ENCODE results near the gene PIK3C3. TPM values are rescaled to one million over a fixed set of nuclear protein-coding genes. Genes with fewer than 3 reads are reported as not detected.

The PIK3C3 gene
- total RNA-seq, 4 donors from 2014 or later = 24.3 to 39.1 (median 28.8) TPM

GRCh38 chr18:42033137-42033810 is 78.2 kb downstream of the PIK3C3 start:
- whole genome bisulfite sequencing = 75% methylated on average over 1 of the region's 1 CpG
- Histone ChIP-seq H3K4me1 (no peaks in the 10 kb centered on the region), H3K9me3 (no peaks in the 10 kb centered on the region), H3K4me3 (no peak overlapping the region), H3K27ac (replicated peaks in 1 of 4) (no peak overlapping the region), H3K36me3 (peaks cover 35 to 86% (median 58%) of the 10 kb centered on the region in 4 donors), H3K27me3 (no peaks in the 10 kb centered on the region)
- intact Hi-C loops (cut with DNase I) = no loop called here
- TF ChIP-seq EP300 (IDR thresholded peaks at IDR 0.05) (no peak), POLR2A (IDR thresholded peaks at IDR 0.05; ENCODE audit: low read depth) (no peak), POLR2AphosphoS5 (IDR thresholded peaks at IDR 0.05) (no peak), CTCF (IDR thresholded peaks at IDR 0.05) (no peak)
- DNase-seq (ENCODE audit: extremely low spot score) = no peak

- TF ChIP-seq CTCF (IDR thresholded peaks at IDR 0.05) = no peak
- TF ChIP-seq POLR2AphosphoS5 (IDR thresholded peaks at IDR 0.05) = no peak
- no peak for TF ChIP-seq EP300 (IDR thresholded peaks at IDR 0.05)
- TF ChIP-seq POLR2A (IDR thresholded peaks at IDR 0.05; ENCODE audit: low read depth) = no peak
- DNase-seq (ENCODE audit: extremely low spot score) = no peak
- no peak overlapping the region for H3K4me3 ChIP-seq
- no peaks in the 10 kb centered on the region for H3K27me3 ChIP-seq
- H3K4me1 ChIP-seq = no peaks in the 10 kb centered on the region
- intact Hi-C loops (cut with DNase I) = no loop called here
- no peak overlapping the region for H3K27ac ChIP-seq (replicated peaks in 1 of 4)
- H3K36me3 ChIP-seq = peaks cover 35 to 97% (median 68%) of the 10 kb centered on the region in 4 donors
- H3K9me3 ChIP-seq = no peaks in the 10 kb centered on the region
- 73% methylated on average over 1 of the region's 1 CpG for WGBS
These were observed 83.9 kb downstream of the PIK3C3 start for GRCh38 chr18:42038936-42039335.

GRCh38 chr18:42039396-42039795 is 84.4 kb downstream of the PIK3C3 start:
- Histone ChIP-seq H3K36me3 (peaks cover 37 to 97% (median 69%) of the 10 kb centered on the region in 4 donors), H3K27ac (replicated peaks in 1 of 4) (no peak overlapping the region)
- intact Hi-C loops (cut with DNase I) = no loop called here

GRCh38 chr18:42041793-42042192 is 86.8 kb downstream of the PIK3C3 start:
- DNase-seq (ENCODE audit: extremely low spot score) = no peak
- H3K27me3 ChIP-seq = no peaks in the 10 kb centered on the region
- WGBS = 89% methylated on average over 1 of the region's 1 CpG
- peaks cover 43 to 85% (median 64%) of the 10 kb centered on the region in 4 donors for H3K36me3 ChIP-seq
- no peak overlapping the region for H3K4me3 ChIP-seq
- no peak overlapping the region for H3K27ac ChIP-seq (replicated peaks in 1 of 4)
- no peaks in the 10 kb centered on the region for H3K4me1 ChIP-seq
- TF ChIP-seq EP300 (IDR thresholded peaks at IDR 0.05) (no peak), POLR2AphosphoS5 (IDR thresholded peaks at IDR 0.05) (no peak), CTCF (IDR thresholded peaks at IDR 0.05) (no peak), POLR2A (IDR thresholded peaks at IDR 0.05; ENCODE audit: low read depth) (no peak)
- no peaks in the 10 kb centered on the region for H3K9me3 ChIP-seq
- intact Hi-C loops (cut with DNase I) = no loop called here

More at GRCh38 chr18:42039396-42039795, 84.4 kb downstream of the PIK3C3 start:
- TF ChIP-seq CTCF (IDR thresholded peaks at IDR 0.05) = no peak
- TF ChIP-seq EP300 (IDR thresholded peaks at IDR 0.05) = no peak
- no peak for TF ChIP-seq POLR2AphosphoS5 (IDR thresholded peaks at IDR 0.05)
- Histone ChIP-seq H3K4me3 (no peak overlapping the region), H3K9me3 (no peaks in the 10 kb centered on the region), H3K27me3 (no peaks in the 10 kb centered on the region), H3K4me1 (no peaks in the 10 kb centered on the region)
- no peak for DNase-seq (ENCODE audit: extremely low spot score)
- 96% methylated on average over 1 of the region's 1 CpG for WGBS

GRCh38 chr18:42045346-42045745 is 90.3 kb downstream of the PIK3C3 start:
- H3K27ac ChIP-seq (replicated peaks in 1 of 4) = no peak overlapping the region

More at GRCh38 chr18:42045346-42045745, 90.3 kb downstream of the PIK3C3 start:
- 100% methylated on average over 1 of the region's 1 CpG for WGBS
- Histone ChIP-seq H3K4me3 (no peak overlapping the region), H3K9me3 (no peaks in the 10 kb centered on the region), H3K36me3 (peaks cover 18 to 74% (median 53%) of the 10 kb centered on the region in 4 donors), H3K4me1 (no peaks in the 10 kb centered on the region), H3K27me3 (peaks cover 0 to 3% (median 0%) of the 10 kb centered on the region in 4 donors)
- DNase-seq (ENCODE audit: extremely low spot score) = no peak
- intact Hi-C loops (cut with DNase I) = no loop called here
- TF ChIP-seq CTCF (IDR thresholded peaks at IDR 0.05) = no peak
- no peak for TF ChIP-seq POLR2AphosphoS5 (IDR thresholded peaks at IDR 0.05)
- no peak for TF ChIP-seq POLR2A (IDR thresholded peaks at IDR 0.05; ENCODE audit: low read depth)
- no peak for TF ChIP-seq EP300 (IDR thresholded peaks at IDR 0.05)

Data from esophagus muscularis mucosa (tissue), 4 donors.